HL-60 (cell line): ENCODE results near the gene VPS13C.

Experiments used
- GABPA ChIP-seq: IDR thresholded peaks from 2 replicates; pipeline ENCODE4 v1.6.1; 2012; ENCODE audit warnings: low read depth
- POLR2AphosphoS5 ChIP-seq: IDR thresholded peaks from 2 replicates; pipeline ENCODE4 v1.6.1; 2012; ENCODE audit warnings: low read depth
- TF ChIP-seq, protein P1 (sequence below): IDR thresholded peaks from one replicate; pipeline ENCODE4 v1.5.1; 2011; ENCODE audit warnings: low read length, control low read depth, inconsistent platforms; ENCODE audit not compliant: insufficient read depth
- TF ChIP-seq, protein P2 (sequence below): IDR thresholded peaks from 2 replicates; pipeline ENCODE4 v1.6.1; 2012; ENCODE audit warnings: low read depth; ENCODE audit not compliant: insufficient replicate concordance

DNA sequence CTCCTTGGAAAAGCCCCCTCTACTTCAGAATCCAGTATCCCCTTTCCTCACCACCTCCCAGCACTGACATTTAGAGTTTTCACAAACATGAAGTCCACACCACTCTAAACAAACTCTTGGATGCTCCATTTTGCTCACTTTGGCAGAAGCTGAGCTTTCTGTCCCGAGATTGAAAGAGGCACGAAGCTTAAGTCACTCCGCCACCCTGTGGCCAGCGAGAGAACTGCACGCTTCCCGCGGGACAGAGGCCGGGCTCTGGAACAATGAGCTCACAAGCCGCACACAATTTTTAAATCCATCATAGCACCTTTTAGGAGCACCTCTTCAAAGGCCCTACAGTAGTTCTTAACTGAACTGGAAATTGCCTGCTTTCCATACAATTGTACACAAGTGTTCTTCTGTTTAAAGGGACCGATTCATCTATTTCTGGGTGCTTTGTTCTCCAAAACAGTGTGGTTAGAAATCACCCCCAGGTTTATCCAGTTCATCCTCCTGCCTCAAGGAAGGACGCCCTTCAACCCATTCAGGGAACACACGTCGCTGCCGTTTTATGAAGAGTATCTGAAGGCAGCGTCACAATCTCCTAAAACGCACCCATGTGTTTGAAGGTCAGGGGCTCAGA lies 226.1 kb downstream of the VPS13C start:
- TF ChIP-seq, protein P1, sequence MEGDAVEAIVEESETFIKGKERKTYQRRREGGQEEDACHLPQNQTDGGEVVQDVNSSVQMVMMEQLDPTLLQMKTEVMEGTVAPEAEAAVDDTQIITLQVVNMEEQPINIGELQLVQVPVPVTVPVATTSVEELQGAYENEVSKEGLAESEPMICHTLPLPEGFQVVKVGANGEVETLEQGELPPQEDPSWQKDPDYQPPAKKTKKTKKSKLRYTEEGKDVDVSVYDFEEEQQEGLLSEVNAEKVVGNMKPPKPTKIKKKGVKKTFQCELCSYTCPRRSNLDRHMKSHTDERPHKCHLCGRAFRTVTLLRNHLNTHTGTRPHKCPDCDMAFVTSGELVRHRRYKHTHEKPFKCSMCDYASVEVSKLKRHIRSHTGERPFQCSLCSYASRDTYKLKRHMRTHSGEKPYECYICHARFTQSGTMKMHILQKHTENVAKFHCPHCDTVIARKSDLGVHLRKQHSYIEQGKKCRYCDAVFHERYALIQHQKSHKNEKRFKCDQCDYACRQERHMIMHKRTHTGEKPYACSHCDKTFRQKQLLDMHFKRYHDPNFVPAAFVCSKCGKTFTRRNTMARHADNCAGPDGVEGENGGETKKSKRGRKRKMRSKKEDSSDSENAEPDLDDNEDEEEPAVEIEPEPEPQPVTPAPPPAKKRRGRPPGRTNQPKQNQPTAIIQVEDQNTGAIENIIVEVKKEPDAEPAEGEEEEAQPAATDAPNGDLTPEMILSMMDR: peak; percentile 93
- no peak for TF ChIP-seq POLR2AphosphoS5
- TF ChIP-seq, protein P2, sequence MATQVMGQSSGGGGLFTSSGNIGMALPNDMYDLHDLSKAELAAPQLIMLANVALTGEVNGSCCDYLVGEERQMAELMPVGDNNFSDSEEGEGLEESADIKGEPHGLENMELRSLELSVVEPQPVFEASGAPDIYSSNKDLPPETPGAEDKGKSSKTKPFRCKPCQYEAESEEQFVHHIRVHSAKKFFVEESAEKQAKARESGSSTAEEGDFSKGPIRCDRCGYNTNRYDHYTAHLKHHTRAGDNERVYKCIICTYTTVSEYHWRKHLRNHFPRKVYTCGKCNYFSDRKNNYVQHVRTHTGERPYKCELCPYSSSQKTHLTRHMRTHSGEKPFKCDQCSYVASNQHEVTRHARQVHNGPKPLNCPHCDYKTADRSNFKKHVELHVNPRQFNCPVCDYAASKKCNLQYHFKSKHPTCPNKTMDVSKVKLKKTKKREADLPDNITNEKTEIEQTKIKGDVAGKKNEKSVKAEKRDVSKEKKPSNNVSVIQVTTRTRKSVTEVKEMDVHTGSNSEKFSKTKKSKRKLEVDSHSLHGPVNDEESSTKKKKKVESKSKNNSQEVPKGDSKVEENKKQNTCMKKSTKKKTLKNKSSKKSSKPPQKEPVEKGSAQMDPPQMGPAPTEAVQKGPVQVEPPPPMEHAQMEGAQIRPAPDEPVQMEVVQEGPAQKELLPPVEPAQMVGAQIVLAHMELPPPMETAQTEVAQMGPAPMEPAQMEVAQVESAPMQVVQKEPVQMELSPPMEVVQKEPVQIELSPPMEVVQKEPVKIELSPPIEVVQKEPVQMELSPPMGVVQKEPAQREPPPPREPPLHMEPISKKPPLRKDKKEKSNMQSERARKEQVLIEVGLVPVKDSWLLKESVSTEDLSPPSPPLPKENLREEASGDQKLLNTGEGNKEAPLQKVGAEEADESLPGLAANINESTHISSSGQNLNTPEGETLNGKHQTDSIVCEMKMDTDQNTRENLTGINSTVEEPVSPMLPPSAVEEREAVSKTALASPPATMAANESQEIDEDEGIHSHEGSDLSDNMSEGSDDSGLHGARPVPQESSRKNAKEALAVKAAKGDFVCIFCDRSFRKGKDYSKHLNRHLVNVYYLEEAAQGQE: no peak
- TF ChIP-seq GABPA: no peak
